OCI-LY3 (cell line): Measurements from ENCODE around the gene CDC14B.

Source experiments
- H2AFZ ChIP-seq: fragments of 200-600, 300-600 bp; shearing (Covaris generic); 2 replicates; pipeline ENCODE4 v1.6.0; 2014; ENCODE audit warnings: antibody characterized with exemption, low read depth, low read length
- H3K27ac ChIP-seq: fragments of 200-600, 300-600 bp; sonication (generic); 2 replicates; pipeline ENCODE4 v1.5.1; 2014; ENCODE audit warnings: mild to moderate bottlenecking, low read length, moderate library complexity, mixed read lengths
- H3K27me3 ChIP-seq: fragments of 200-600, 300-600 bp; sonication (generic); 2 replicates; pipeline ENCODE4 v1.6.1; 2014; ENCODE audit warnings: low read depth, low read length, mixed read lengths
- H3K36me3 ChIP-seq: fragments of 200-600, 300-600 bp; sonication (generic); replicated peaks from 2 replicates; pipeline ENCODE3; 2014; ENCODE audit warnings: low read depth, low read length, mixed read lengths
- H3K4me1 ChIP-seq: fragments of 300-600, 200-600 bp; sonication (generic); 2 replicates; pipeline ENCODE4 v1.6.1; 2014; ENCODE audit warnings: low read length, mixed read lengths
- H3K4me2 ChIP-seq: fragments of 200-600, 300-600 bp; sonication (generic); 2 replicates; pipeline ENCODE4 v1.6.1; 2014; ENCODE audit warnings: low read length, mixed read lengths
- H3K4me3 ChIP-seq: fragments of 300-600, 200-600 bp; sonication (generic); 2 replicates; pipeline ENCODE4 v1.5.1; 2014; ENCODE audit warnings: antibody characterized with exemption, mild to moderate bottlenecking, low read length, moderate library complexity
- H3K79me2 ChIP-seq: fragments of 300-600, 200-600 bp; shearing (Covaris generic); 2 replicates; pipeline ENCODE4 v1.6.1; 2014; ENCODE audit warnings: mild to moderate bottlenecking, low read length, mixed read lengths
- H3K9ac ChIP-seq: fragments of 300-600, 200-600 bp; shearing (Covaris generic); 2 replicates; pipeline ENCODE4 v1.6.0; 2014; ENCODE audit warnings: mild to moderate bottlenecking, low read length, moderate library complexity
- H3K9me3 ChIP-seq: fragments of 200-600, 300-600 bp; shearing (Covaris generic); 2 replicates; pipeline ENCODE4 v1.6.1; 2014; ENCODE audit warnings: low read length, mixed read lengths; ENCODE audit not compliant: insufficient read depth
- H4K20me1 ChIP-seq: fragments of 200-600, 300-600 bp; sonication (generic); 2 replicates; pipeline ENCODE4 v1.6.1; 2016; ENCODE audit warnings: low read length, mixed read lengths; ENCODE audit not compliant: insufficient read depth
- CTCF ChIP-seq: fragments of 200-600, 300-600 bp; sonication (generic); IDR thresholded peaks from 2 replicates; pipeline ENCODE4 v1.5.1; 2014; ENCODE audit warnings: antibody characterized with exemption, low read length, low read depth
- EZH2phosphoT487 ChIP-seq: fragments of 200-600 bp; shearing (Covaris generic); IDR thresholded peaks from 2 replicates; pipeline ENCODE4 v1.6.1; 2018; ENCODE audit warnings: antibody characterized with exemption, mixed run types, low read depth

Gene CDC14B

GRCh38 chr9:96605328-96605727, 14.3 kb downstream of the CDC14B start:
- no peaks in the 10 kb centered on the region for H3K36me3 ChIP-seq

GRCh38 chr9:96604004-96604319, 15.7 kb downstream of the CDC14B start:
- H3K4me3 ChIP-seq, result no peak overlapping the region
- TF ChIP-seq EZH2phosphoT487, result no peak
- TF ChIP-seq CTCF, result no peak
- H3K9me3 ChIP-seq, result no peaks in the 10 kb centered on the region
- H3K27me3 ChIP-seq, result peaks cover 8% of the 10 kb centered on the region; the same call in 1 of the 2 replicates
- H3K9ac ChIP-seq, result no peak overlapping the region
- H3K79me2 ChIP-seq, result no peaks in the 10 kb centered on the region
- H3K4me1 ChIP-seq, result no peaks in the 10 kb centered on the region
- no peaks in the 10 kb centered on the region for H3K36me3 ChIP-seq
- no peak overlapping the region for H2AFZ ChIP-seq
- H3K4me2 ChIP-seq, result no peak overlapping the region
- H4K20me1 ChIP-seq, result no peaks in the 10 kb centered on the region
- H3K27ac ChIP-seq, result no peak overlapping the region

More at GRCh38 chr9:96605328-96605727, 14.3 kb downstream of the CDC14B start:
- H3K79me2 ChIP-seq, result no peaks in the 10 kb centered on the region
- H3K9ac ChIP-seq, result no peak overlapping the region
- no peak for TF ChIP-seq CTCF
- no peak for TF ChIP-seq EZH2phosphoT487
- H3K27me3 ChIP-seq, result peaks cover 8% of the 10 kb centered on the region; the same call in 1 of the 2 replicates
- no peaks in the 10 kb centered on the region for H3K4me1 ChIP-seq
- H3K27ac ChIP-seq, result no peak overlapping the region
- no peaks in the 10 kb centered on the region for H4K20me1 ChIP-seq
- H2AFZ ChIP-seq, result no peak overlapping the region
- H3K4me3 ChIP-seq, result no peak overlapping the region
- H3K4me2 ChIP-seq, result no peak overlapping the region
- H3K9me3 ChIP-seq, result no peaks in the 10 kb centered on the region

- Histone ChIP-seq H3K4me2 (no peak overlapping the region), H4K20me1 (no peaks in the 10 kb centered on the region), H3K9ac (no peak overlapping the region), H3K4me3 (no peak overlapping the region), H3K9me3 (no peaks in the 10 kb centered on the region), H2AFZ (no peak overlapping the region), H3K27ac (no peak overlapping the region), H3K4me1 (no peaks in the 10 kb centered on the region), H3K79me2 (no peaks in the 10 kb centered on the region), H3K27me3 (peaks cover 7% of the 10 kb centered on the region; the same call in 1 of the 2 replicates), H3K36me3 (no peaks in the 10 kb centered on the region)
- TF ChIP-seq CTCF (no peak), EZH2phosphoT487 (no peak)
Measured at GRCh38 chr9:96603305-96604003, 16.2 kb downstream of the CDC14B start.

- Histone ChIP-seq H3K36me3 (no peaks in the 10 kb centered on the region), H2AFZ (no peak overlapping the region), H3K9me3 (no peaks in the 10 kb centered on the region), H3K79me2 (no peaks in the 10 kb centered on the region), H3K9ac (no peak overlapping the region), H3K4me2 (no peak overlapping the region), H4K20me1 (no peaks in the 10 kb centered on the region), H3K4me3 (no peak overlapping the region), H3K4me1 (no peaks in the 10 kb centered on the region), H3K27ac (no peak overlapping the region), H3K27me3 (no peaks in the 10 kb centered on the region)
- TF ChIP-seq EZH2phosphoT487 (no peak), CTCF (no peak)
Measured at GRCh38 chr9:96599298-96599697, 20.3 kb downstream of the CDC14B start.
